NCI-H526 treated with DMSO at 0.1 percent for 48 hours (cell line): ENCODE measurements around the gene HRH3.

Experiments used
- DNase-seq: peaks from one replicate; lab custom pipeline; 2025; lab: John Stamatoyannopoulos, UW

HRH3 gene

DNA sequence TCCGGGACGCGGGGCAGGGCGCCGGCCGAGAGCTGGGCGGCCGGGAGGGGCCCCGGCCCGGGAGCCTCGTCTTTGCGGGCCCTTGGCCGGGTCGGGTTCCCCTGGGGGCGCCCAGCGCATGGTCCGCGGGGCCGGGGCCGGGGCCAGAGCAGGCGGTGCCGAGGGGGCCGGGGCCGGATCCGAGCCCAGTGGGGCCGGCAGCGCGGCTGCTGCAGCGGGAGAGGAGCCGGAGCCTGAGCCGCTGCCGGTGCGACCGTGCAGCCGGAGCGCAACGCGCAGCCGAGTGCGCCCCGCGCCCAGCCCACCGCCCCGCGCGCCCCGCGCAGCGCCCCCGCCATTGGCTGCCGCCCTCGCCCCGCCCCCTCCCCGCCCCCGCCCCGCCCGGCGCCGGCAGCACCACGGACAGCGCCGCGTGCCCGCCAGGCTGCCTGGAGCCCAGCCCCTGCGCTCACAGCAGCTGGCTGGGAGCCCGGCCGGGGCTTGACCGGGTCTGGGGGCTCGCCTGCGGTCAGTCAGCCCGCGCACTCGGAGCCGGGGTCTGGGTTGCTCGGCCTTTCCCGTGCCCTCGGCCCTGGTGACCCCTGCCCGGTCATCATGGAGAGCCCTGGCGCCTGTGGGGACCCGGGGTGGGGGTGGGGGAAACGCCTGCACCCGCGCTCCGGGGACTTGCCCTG lies at the start of gene HRH3:
Gene HRH3, minus strand, starts transcription at position 287 of the 674 bp plus-strand sequence. CDS start 308 bp downstream, outside the sequence.
- DNase-seq: peak; percentile 23

DNA sequence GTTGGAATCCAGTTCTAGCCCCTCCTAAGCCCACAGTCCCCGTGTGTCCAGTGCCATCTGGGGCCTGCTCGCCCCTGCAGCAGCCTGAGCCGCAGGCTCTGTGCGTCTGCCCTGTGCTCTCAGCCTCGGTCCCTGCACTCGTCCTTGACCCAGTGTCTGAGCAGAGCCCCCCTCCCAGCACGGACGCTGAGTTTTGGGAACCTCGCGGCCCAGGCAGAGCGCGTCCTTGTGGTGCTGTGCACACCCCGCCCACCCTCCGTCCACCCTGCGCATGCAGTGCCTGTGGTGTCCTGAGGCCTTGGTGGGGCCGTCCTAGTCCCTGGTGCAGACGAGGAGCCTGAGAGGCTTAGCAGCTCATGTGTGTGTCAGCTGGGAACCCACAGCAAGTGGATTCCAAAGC lies 49.8 kb upstream of the HRH3 start:
- DNase-seq: no peak

DNA sequence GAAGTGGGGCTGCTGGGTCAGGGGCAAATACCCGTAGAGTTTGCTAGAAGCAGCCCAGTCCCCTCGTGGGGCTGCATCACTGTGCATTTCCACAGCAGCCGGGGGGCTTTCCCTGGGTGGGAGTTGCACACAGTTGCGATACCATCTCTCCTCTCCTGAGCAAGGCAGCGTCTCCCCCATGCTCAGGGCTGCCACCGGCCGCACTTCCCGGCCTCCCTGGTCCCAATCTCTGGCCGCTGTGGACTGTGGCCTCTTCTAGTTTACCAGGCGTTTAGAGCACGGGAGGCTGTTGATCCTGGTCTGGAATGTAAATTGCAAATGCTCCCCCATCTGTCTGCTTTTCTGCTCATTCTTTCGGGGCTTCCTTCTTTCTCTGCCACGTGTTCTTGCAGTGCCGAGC lies 49.3 kb upstream of the HRH3 start:
- no peak for DNase-seq

DNA sequence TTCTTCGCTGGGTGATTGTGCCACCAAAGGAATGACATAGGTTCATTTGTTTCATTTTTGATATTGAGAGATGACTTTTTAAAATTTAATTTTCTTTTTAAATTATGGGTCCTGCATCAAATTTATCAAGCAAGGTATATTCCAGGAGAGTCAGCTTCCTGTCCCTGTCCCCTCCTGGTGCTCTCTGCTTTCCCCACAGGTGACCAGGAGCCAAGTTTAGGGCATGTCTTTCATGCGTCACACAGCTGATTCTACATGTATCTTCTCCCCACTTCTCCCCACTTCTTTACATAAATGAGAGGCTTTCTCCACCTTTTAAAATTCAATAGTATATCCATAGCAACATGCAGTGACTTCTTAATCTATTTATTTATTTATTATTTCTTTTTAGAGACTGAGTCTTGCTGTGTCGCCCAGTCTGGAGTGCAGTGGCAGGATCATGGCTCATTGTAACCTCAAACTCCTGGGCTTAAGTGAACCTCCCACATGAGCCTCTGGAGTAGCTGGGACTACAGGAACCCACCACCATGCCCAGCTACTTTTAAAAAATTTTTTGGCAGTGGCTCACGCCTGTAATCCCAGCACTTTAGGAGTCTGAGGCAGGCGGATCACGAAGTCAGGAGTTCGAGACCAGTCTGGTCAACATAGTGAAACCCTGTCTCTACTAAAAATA lies 48.3 kb upstream of the HRH3 start:
- no peak for DNase-seq

DNA sequence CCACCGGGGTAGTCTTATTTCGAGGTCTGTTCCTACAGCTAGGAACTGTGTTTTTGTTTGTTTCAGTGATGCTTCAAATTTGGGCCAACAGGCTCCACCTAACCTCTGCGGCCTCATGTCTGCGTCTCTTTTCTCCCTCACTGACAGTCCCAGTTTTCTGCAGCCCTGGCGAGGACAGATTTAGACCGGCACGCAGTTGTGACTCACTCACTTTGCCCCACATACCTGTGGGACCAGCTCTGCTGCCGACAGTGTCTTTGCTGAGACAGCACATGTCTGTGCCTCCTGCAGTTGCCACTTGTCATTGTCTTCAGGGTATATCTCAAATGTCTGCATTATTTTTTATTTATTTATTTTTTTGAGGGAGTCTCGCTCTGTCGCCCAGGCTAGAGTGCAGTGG lies 47.5 kb upstream of the HRH3 start:
- no peak for DNase-seq

DNA sequence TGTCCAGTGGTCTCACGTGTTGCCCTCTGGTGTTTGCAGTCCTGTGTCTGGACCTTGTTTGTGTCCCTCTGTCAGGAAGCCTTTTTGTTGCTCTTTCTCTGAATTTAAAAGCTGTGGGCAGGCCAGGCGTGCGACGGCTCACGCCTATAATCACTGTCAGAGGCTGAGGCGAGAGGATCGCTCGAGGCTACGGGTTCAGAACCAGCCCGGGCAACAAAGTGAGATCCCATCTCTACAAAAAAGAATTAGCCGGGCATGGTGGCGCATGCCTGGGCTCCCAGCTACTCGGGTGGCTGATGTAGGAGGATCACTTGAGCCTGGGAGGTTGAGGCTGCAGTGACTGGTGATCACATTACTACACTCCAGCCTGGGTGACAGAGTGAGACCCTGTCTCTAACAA lies 46.8 kb upstream of the HRH3 start:
- DNase-seq: no peak

DNA sequence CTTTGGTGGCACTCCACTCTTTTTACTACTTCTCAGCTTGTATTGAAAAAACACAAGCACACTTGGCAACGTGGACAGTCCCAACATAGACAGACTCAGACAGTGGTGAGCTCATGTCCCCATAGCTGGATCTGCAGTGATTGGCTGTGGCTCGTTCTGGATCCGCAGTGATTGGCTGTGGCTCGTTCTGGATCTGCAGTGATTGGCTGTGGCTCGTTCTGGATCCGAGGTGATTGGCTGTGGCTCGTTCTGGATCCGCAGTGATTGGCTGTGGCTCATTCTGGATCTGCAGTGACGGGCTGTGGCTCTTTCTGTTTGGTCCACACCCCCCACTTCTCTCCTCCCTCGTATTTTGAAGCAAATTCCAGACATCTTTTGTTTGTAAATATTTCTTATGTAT lies 46.3 kb upstream of the HRH3 start:
- DNase-seq: no peak

DNA sequence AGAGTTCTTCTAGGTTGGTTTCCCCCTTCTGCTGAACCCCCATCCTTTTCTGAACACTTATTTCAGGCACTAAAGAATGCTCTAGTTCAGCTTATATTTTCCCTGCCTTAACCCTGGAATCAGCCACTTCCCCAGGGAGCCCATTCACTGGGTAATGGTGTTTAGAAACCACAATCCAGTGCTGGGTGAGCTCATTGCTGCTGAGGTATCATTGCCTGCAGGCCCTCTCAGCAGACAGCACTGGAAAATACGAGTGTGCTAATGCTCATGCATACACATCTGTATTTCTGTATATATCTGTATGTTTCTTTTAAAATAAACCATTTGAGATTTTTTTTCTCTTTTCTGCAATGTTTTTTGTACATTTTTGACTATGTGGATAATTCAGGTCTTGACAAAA lies 45.3 kb upstream of the HRH3 start:
- DNase-seq: no peak

DNA sequence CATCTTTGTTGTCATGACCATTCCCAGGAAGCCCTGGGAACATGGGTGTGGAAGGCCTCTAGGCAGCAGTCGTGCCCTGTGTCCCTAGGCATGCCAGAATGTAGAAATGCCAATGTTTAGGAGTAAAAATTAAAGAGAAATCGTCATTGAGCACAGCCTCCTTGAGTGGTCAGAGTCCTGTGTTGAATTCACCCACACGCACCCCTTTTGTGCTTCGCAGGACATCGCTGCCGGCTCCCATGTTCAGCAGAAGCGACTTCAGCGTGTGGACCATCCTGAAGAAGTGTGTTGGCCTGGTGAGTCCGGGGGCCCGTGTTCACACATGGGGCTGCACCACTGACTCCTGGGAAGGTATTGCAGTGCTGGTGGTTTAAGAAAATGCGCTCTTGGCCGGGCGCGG lies 43.3 kb upstream of the HRH3 start:
- no peak for DNase-seq

DNA sequence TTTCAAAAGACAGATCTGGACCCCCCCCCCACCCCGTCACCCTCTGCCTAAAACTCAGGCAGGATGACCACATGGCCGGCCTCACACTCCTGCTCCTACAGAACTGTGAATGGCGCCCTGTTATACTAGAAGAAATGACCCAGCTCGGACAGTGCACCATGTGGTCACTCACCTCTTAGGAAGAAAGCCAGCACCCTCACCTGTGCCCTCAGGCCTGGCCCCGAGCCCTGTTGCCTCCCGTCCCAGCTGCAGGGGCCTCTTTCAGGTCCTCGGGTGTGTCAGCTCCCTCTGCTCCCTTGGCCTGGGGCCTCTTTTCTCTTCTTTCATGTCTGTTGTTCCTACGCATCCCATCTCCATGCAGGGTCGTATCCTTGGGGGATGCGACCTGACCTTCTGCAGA lies 42.0 kb upstream of the HRH3 start:
- no peak for DNase-seq

DNA sequence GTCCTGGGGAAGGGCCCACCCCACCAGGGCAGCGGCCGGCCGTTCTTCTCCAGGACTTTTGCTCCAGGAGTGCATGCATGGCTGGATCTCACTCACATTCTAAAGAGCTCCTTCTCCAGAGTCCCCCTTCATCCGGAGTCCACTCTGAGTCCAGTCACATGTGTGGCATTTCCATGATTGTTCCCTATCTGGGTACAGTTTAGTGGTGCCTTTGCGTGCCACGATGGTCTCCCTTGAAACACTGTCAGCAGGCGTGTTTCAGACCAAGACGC lies 39.2 kb upstream of the HRH3 start:
- DNase-seq: no peak

DNA sequence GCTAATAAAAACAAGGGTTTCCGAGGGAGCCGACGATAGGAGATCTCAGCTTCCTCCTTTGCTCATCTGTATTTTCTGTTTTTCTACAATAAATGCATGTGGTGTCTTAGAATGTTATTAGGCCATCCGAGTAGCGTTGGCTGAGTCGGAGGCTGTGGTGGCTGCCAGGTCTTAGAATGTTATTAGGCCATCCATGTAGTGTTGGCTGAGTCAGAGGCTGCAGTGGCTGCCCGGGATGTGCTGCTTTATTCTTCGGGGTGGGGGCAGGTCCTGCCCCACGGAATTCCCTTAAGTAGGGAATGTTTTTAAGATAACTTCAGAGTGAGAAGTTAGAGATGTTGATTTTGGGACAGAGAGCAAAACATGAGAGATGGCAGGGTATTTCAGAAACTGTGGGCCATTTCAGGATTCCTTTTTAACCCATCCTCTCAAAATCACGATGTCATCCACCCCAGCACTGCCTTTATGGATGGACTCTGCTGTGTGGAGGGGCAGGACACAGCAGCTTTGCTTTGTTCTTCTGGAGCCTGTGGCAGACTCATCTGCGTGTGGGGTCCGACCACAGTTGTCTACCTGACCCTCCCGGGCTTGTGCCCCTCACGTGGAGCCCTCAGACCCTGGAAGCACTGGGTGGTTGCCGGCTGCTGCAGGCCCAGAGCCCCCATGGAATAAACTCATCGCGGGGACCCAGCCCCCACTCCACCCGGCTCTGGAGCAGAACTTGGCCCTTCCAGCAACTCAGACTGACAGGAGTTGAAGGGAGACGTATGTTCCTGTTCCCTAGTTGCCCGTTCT lies 38.6 kb upstream of the HRH3 start:
- DNase-seq: no peak

DNA sequence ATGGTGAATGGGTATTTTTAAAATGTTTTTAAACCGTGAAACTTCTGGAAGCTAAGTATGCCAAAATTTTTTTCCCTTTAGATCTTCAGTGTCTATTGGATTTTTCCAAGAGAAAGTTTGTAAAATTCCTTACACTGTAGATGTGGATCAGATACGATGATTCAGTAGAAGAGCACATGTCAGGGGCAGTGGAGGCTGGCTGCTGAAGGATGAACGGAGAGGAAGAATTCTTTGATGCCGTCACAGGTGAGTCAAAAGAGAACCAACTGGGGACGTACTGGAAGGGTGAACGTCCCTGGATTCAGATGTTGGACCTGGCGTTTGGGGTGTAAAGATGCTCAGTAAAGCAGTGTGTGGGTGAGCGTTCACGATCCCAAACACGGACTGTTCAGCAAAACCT lies 35.9 kb upstream of the HRH3 start:
- no peak for DNase-seq

DNA sequence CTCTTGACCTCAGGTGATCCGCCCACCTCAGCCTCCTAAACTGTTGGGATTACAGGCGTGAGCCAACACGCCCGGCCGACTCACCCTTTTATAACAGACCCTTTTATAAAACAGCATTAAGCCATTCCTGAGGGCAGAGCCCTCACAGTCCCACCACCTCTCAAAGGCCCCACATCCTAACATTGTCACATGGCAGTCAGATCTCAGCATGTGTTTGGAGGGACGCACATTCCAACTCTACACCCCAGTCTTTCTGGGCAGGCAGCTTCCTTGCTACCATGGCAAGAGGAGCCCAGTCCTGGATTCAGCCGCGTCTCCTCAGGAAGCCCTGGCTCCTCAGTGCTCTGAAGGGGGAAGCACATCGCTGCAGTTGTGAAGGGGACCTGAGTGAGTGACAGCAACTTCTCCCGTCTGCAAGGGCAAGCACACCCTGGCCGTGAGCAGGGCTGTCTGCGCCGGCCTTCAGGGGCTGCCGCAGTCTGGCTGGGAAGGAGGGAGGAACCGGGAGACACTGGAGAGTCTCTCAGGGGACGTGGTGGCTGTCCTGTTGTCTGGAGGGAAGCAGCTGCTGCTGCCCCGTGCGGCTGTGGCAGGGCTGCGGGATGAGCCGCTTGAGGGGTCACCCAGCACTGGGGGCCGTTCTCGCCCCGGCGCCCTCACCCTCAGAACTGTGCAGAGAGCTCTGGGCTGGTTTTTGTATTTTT lies 34.1 kb upstream of the HRH3 start:
- no peak for DNase-seq

DNA sequence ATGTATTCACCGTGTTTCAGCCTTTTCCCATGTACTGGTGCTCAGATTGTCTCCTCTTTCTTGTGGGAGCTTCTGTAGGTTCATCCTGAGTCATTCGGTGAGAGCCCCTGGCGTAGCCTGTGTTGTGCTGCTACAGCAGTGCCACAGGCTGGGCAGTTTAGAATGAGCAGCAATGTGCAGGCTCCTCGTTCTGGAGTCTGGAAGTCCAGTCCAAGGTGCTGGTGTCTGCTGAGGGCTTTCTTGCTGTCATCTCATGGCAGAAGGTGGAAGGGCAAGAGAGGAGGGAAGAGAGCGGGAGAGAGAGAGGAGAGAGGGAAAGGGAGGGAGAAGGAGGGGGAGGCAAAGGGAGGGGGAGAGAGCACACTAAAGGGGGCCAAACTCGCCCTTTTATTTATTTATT lies 33.3 kb upstream of the HRH3 start:
- DNase-seq: no peak

DNA sequence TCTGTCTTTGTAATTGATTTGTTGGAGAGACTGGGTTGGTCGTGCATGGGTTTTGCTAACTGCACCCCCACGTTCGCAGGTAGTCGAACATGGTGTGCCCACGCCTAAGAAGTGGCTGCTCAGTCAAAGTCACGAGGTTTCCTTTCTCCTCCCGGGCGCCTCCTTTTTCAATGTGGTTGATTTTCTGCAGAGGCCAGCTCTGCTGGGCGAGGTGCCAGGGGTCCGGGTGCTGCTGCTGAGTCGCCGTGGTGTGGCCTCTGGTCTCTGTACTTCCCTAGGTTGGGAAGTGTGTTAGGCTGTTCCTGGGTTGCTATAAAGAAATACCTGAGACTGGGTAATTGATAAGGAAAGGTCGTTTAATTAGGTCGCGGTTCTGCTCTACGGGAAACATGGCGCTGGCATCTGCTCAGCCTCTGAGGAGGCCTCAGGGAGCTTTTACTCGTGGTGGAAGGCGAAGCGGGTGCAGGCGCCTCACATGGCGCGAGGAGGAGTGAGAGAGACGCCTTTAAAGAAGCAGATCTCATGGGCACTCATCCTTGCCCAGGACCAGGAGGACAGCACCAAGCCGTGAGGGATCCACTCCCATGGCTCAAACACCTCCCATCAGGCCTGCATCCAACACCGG lies 32.4 kb upstream of the HRH3 start:
- DNase-seq: no peak

DNA sequence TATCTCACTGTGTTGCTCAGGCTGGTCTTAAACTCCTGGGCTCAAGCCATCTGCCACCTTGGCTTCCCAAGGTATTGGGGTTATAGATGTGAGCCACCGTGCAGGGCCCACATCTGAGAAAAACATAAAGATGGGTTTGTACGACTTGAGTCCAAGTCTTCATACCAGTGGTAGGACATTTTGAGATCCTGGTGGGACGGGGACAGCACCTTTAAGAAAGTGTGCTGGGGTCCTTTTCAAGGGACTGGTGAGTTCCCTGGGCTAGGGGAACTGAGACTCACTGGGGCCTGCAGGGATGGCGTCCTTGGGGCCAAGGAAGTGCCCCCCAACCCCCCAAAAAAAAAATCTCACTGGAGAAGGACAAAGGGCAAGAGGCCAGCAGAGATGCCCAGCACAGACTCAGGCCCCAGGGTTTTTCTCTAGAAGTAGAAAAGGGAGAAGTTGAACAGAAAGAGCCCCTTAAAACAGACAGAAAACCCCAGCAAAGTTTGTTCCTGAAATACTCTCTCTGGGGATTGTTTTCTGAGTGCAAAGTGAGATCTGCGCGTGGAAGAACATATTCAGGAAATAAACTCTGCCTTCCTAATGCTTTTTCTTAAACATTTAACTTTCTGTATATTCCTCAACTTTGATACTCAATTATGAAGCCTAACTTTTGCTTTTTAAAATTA lies 28.9 kb upstream of the HRH3 start:
- DNase-seq: no peak

DNA sequence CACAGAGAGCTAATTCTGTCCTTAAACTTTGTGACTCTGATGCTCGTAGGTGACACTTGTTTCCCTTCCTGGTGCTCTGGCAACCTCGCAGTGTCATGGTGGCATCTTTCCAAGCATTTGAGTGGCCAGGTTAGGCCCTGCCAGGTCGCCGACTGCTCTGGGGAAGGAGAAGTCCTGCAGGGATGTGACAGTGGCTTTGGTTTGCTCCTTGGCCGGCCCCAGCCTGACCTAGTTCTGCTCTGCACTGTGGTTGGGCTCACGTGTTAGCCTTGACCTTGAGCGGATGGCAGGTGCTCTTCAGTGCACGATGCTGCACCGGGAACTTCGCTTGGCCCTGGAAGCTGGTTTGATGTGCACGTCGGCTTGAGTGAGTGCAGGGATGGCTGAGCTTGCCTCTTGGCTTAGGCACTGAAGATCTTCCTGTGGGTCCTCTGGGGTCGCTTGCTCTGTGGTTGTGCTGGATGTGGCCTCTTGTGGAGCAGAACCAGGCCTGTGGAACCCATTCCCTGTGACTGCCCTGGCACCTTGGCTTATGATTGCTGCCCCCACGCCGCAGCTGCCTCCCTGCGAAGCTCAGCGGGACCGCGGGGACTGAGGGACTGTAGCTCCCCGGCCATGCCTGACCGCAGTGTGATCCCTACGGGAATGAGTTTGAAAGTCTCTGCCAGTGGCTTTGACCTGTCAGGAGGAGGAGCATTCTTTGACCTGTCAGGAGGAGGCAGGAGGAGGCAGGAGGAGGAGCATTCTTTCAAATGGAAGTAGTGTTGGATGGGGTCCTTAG lies 27.0 kb upstream of the HRH3 start:
- no peak for DNase-seq

DNA sequence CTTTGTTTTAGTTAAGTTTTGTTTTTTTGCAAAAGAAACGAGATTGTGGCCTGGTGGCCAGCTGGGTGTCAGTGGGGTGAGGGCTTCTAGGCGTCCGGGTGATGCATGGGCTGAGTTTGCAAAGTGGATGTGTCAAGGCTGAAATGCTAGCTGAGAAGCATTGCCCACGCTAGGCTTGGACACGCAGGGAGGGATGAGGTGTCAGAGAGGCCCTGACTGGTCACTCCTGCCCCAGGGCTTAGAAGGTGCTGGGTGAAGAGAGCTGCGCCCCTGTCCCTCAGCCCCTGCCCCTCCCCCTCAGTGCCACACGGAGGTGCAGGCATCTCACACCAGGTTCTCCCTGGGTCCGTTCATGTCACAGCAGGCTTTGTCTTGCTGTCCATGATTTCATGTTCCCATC lies 26.4 kb upstream of the HRH3 start:
- no peak for DNase-seq

DNA sequence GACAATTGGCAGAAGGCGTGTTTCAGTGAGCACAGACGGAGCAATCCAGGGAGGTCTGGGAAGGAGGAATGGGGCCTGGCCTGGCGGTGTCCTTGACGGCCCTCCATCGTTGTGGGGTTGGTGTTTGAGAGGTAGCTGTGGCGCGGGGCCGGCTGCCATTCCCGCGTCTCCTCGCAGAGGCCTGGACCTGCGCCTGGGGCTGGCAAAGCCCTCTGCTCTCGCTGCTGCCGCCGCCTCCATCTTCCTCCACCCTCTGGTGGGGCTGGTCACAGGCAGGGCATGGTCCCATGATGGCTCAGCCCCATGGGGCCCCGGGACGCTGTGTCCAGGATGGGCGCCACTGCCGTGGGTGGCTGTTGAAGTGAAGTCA lies 25.8 kb upstream of the HRH3 start:
- no peak for DNase-seq

DNA sequence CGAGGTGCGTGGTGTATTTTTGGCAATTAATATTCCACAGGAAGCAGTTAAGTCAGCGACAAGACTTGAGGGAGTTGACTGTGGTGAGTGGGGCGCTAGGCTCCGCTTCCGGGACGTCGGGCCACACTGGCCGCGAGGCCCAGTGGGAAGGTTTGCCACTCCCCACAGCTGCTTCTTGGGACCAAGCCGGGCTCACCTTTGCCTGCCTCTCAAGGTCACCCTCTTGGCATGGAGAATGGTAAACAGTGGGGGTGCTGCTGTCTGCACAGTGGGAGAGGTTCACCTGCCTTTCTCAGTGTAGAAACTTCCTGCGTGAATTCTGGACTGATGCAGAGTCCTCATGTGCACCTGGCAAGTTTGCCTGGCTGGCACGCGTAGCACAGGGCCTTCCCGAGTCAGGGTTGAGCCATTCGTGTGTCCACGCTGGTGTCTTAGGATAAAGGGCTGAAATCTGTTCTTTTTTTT lies 24.6 kb upstream of the HRH3 start:
- DNase-seq: no peak
